SK-N-SH (cell line): ENCODE data around the gene PTPN13. TPM values are rescaled to one million over a fixed set of nuclear protein-coding genes. Genes with fewer than 3 reads are reported as not detected.

ENCODE experiments used
- CTCF ChIA-PET: fragments of 300-600, 350-600 bp; formaldehyde crosslinking; extraction: SDS; loops from one replicate; lab custom pipeline; 2021; lab: Yijun Ruan, JAX
- POLR2A ChIA-PET: fragments of 350-600 bp; sonication (Branson Sonifier 250); formaldehyde crosslinking; extraction: SDS; loops from one replicate; lab custom pipeline; 2020; ENCODE audit warnings: antibody characterized with exemption, inconsistent platforms; lab: Yijun Ruan, JAX
- DNase-seq: peaks from one replicate; pipeline ENCODE4 v3.0.0; 2012
- H2AFZ ChIP-seq: fragments of 200-600 bp; sonication (generic); 2 replicates; pipeline ENCODE4 v1.8.1; 2016; ENCODE audit warnings: antibody characterized with exemption, mild to moderate bottlenecking, low read depth
- H3F3A ChIP-seq: fragments of 200-600 bp; sonication (generic); replicated peaks from 2 replicates; pipeline ENCODE3; 2016; ENCODE audit warnings: antibody characterized with exemption, mild to moderate bottlenecking; ENCODE audit not compliant: insufficient read depth
- H3K27ac ChIP-seq, 2 experiments: fragments of 200-500 bp in 1 of 2; fragments of 200-600 bp in 1 of 2; sonication (Bioruptor generic) in 1 of 2; sonication (generic), shearing (Covaris generic) in 1 of 2; 2 replicates each; pipeline versions ENCODE4 v1.5.1 to v1.6.1; 2014 to 2016; ENCODE audit warnings: low read depth in 2 of 2, inconsistent platforms in 1 of 2, low read length in 1 of 2, mild to moderate bottlenecking in 1 of 2, mixed read lengths in 1 of 2
- H3K27me3 ChIP-seq: fragments of 200-600 bp; sonication (generic), shearing (Covaris generic); 2 replicates; pipeline ENCODE4 v1.6.1; 2016; ENCODE audit warnings: mixed run types; ENCODE audit not compliant: insufficient read depth
- H3K36me3 ChIP-seq, 2 experiments: fragments of 200-500 bp in 1 of 2; fragments of 200-600 bp in 1 of 2; sonication (Bioruptor generic) in 1 of 2; sonication (generic) in 1 of 2; replicated peaks in 1 of 2; 2 replicates each; pipeline versions ENCODE3 to v1.5.1; 2014 to 2016; ENCODE audit warnings: low read length in 1 of 2, mild to moderate bottlenecking in 1 of 2; ENCODE audit not compliant: insufficient read depth in 2 of 2, control insufficient read depth in 1 of 2
- H3K4me1 ChIP-seq, 2 experiments: fragments of 200-500 bp in 1 of 2; fragments of 200-600 bp in 1 of 2; sonication (Bioruptor generic) in 1 of 2; sonication (generic), shearing (Covaris generic) in 1 of 2; 2 replicates each; pipeline versions ENCODE4 v1.5.1 to v1.6.1; 2014 to 2016; ENCODE audit warnings: low read depth in 1 of 2, low read length in 1 of 2, mixed run types in 1 of 2; ENCODE audit not compliant: insufficient read depth in 2 of 2, control insufficient read depth in 1 of 2
- H3K4me2 ChIP-seq: fragments of 200-600 bp; sonication (generic), shearing (Covaris generic); 2 replicates; pipeline ENCODE4 v1.6.1; 2017; ENCODE audit warnings: mixed run types
- H3K4me3 ChIP-seq, 2 experiments: fragments of 200-500 bp in 1 of 2; fragments of 200-600 bp in 1 of 2; sonication (Bioruptor generic) in 1 of 2; sonication (generic), shearing (Covaris generic) in 1 of 2; 2 replicates each; pipeline versions ENCODE4 v1.5.1 to v1.8.1; 2014 to 2016; ENCODE audit warnings: low read depth in 2 of 2, inconsistent platforms in 1 of 2, low read length in 1 of 2, mild to moderate bottlenecking in 1 of 2, mixed read lengths in 1 of 2, moderate library complexity in 1 of 2
- H3K79me2 ChIP-seq: fragments of 200-600 bp; sonication (generic); 2 replicates; pipeline ENCODE4 v1.8.1; 2017; ENCODE audit warnings: mild to moderate bottlenecking; ENCODE audit not compliant: insufficient read depth
- H3K9ac ChIP-seq: fragments of 200-600 bp; sonication (generic); 2 replicates; pipeline ENCODE4 v1.6.1; 2017; ENCODE audit warnings: mixed run types
- H3K9me2 ChIP-seq: fragments of 200-600 bp; sonication (generic); 2 replicates; pipeline ENCODE4 v1.6.1; 2017; ENCODE audit warnings: mixed run types
- H3K9me3 ChIP-seq: fragments of 200-600 bp; sonication (generic); 2 replicates; pipeline ENCODE4 v1.6.1; 2017; ENCODE audit warnings: mixed run types, mild to moderate bottlenecking, moderate library complexity
- H4K20me1 ChIP-seq: fragments of 200-600 bp; sonication (generic); 2 replicates; pipeline ENCODE4 v1.6.1; 2017; ENCODE audit warnings: mild to moderate bottlenecking, mixed run types; ENCODE audit not compliant: insufficient read depth
- CHD2 ChIP-seq: fragments of 150-350 bp; IDR thresholded peaks from 2 replicates; pipeline ENCODE4 v1.6.1; 2018; ENCODE audit warnings: low read length; ENCODE audit not compliant: partially characterized antibody
- EP300 ChIP-seq, 2 experiments: IDR thresholded peaks; 2 replicates each; pipeline versions ENCODE4 v1.4.0 to v1.6.1; 2012; ENCODE audit warnings: borderline replicate concordance in 1 of 2, low read depth in 1 of 2, low read length in 1 of 2
- EZH2phosphoT487 ChIP-seq: fragments of 200-600 bp; sonication (generic); IDR thresholded peaks from 2 replicates; pipeline ENCODE4 v1.6.1; 2017; ENCODE audit warnings: low read depth, mixed run types, mild to moderate bottlenecking, antibody characterized with exemption, moderate library complexity, borderline replicate concordance
- FOXM1 ChIP-seq: IDR thresholded peaks from 2 replicates; pipeline ENCODE4 v1.4.0; 2012; ENCODE audit warnings: low read depth, mild to moderate bottlenecking
- GATA2 ChIP-seq: sonication (generic); formaldehyde crosslinking; IDR thresholded peaks from 2 replicates; pipeline ENCODE4 v1.5.0; 2020; ENCODE audit warnings: mild to moderate bottlenecking, missing genetic modification reagents
- JUND ChIP-seq: IDR thresholded peaks from 2 replicates; pipeline ENCODE4 v1.4.0; 2012
- MAX ChIP-seq: IDR thresholded peaks from 2 replicates; pipeline ENCODE4 v1.4.0; 2012; ENCODE audit warnings: low read depth
- MEF2A ChIP-seq: IDR thresholded peaks from 2 replicates; pipeline ENCODE4 v1.4.0; 2012; ENCODE audit warnings: low read depth, borderline replicate concordance
- NFIC ChIP-seq: IDR thresholded peaks from 2 replicates; pipeline ENCODE4 v1.4.0; 2012; ENCODE audit warnings: borderline replicate concordance
- NRF1 ChIP-seq: IDR thresholded peaks from 2 replicates; pipeline ENCODE4 v1.6.1; 2012; ENCODE audit warnings: low read depth, mild to moderate bottlenecking, low read length
- PBX3 ChIP-seq: IDR thresholded peaks from 2 replicates; pipeline ENCODE4; 2012
- RAD21 ChIP-seq: IDR thresholded peaks from 2 replicates; pipeline ENCODE4 v1.6.1; 2012; ENCODE audit warnings: mild to moderate bottlenecking, low read length
- RCOR1 ChIP-seq: fragments of 150-350 bp; IDR thresholded peaks from 2 replicates; pipeline ENCODE4 v1.6.1; 2017; ENCODE audit warnings: antibody characterized with exemption, low read length
- RFX5 ChIP-seq: IDR thresholded peaks from 2 replicates; pipeline ENCODE4 v1.6.1; 2012; ENCODE audit warnings: mild to moderate bottlenecking, improper control_type of control experiment, low read length
- SIN3A ChIP-seq: IDR thresholded peaks from 2 replicates; pipeline ENCODE4 v1.6.1; 2012; ENCODE audit warnings: low read depth, mild to moderate bottlenecking, low read length, moderate library complexity, borderline replicate concordance
- SMC3 ChIP-seq: IDR thresholded peaks from 2 replicates; pipeline ENCODE4 v1.6.1; 2012; ENCODE audit warnings: low read depth, low read length, improper control_type of control experiment
- TAF1 ChIP-seq: IDR thresholded peaks from 2 replicates; pipeline ENCODE4 v1.6.1; 2012; ENCODE audit warnings: low read depth, mild to moderate bottlenecking, low read length, moderate library complexity, borderline replicate concordance
- TCF12 ChIP-seq: IDR thresholded peaks from 2 replicates; pipeline ENCODE4 v1.4.0; 2012
- USF1 ChIP-seq: IDR thresholded peaks from 2 replicates; pipeline ENCODE4 v1.4.0; 2012; ENCODE audit warnings: low read depth, borderline replicate concordance
- USF2 ChIP-seq: fragments of 150-350 bp; IDR thresholded peaks from 2 replicates; pipeline ENCODE4 v1.6.1; 2017; ENCODE audit warnings: antibody characterized with exemption, low read length, low read depth, borderline replicate concordance
- WGBS: methylation state at CpG from one replicate; pipeline ENCODE4 v1.1.6; 2017; ENCODE audit warnings: low lambda C conversion rate; 5-methylcytosine and 5-hydroxymethylcytosine counted together
- polyA plus RNA-seq, 3 experiments: library from polyadenylated mRNA; depleted of rRNA; stranded (reverse); fragments of >200 nt; gene quantifications; 2 replicates each; pipeline ENCODE4 v1.2.3, GENCODE V29; 2012

Gene PTPN13
- polyA plus RNA-seq, 1 of the 3 experiments (the other 2 are of a cell fraction) = 5.5 TPM

- Histone ChIP-seq H3K27me3 (no peaks in the 10 kb centered on the region), H3F3A (no peaks in the 10 kb centered on the region), H3K4me2 (no peak overlapping the region), H3K27ac (no peak overlapping the region), H3K9me3 (no peaks in the 10 kb centered on the region), H3K4me3 (no peak overlapping the region), H3K79me2 (peaks cover 4% of the 10 kb centered on the region; the same call in 1 of the 2 replicates), H2AFZ (no peak overlapping the region), H3K4me1 (no peaks in the 10 kb centered on the region; a peak in 1 of 4 replicates), H3K36me3 (no peaks in the 10 kb centered on the region), H3K9ac (no peak overlapping the region), H3K9me2 (no peaks in the 10 kb centered on the region), H4K20me1 (no peaks in the 10 kb centered on the region)
- POLR2A ChIA-PET = no interaction called here
- TF ChIP-seq PBX3 = no peak
- TF ChIP-seq RFX5 = no peak
- TF ChIP-seq MAX = no peak
- TF ChIP-seq JUND = no peak
- no peak for TF ChIP-seq USF1
- TF ChIP-seq USF2 = no peak
- TF ChIP-seq RCOR1 = no peak
- TF ChIP-seq RAD21 = no peak
- TF ChIP-seq SMC3 = no peak
- no peak for TF ChIP-seq TCF12
- TF ChIP-seq EP300 (IDR thresholded peaks at IDR 0.05; ENCODE audit: borderline replicate concordance in 1 of 2, low read depth in 1 of 2, low read length in 1 of 2) = no peak
- CTCF ChIA-PET = no interaction called here
- no peak for DNase-seq
Observed at GRCh38 chr4:86661006-86661405, 66.9 kb downstream of the PTPN13 start.

GRCh38 chr4:86661418-86661817, 67.3 kb downstream of the PTPN13 start:
- no peak for TF ChIP-seq MEF2A
- TF ChIP-seq GATA2 (CRISPR knock-in tag) = no peak
- no peak for TF ChIP-seq SIN3A
- no peak for TF ChIP-seq PBX3
- no peak for TF ChIP-seq NFIC
- TF ChIP-seq FOXM1 = no peak
- no peak for TF ChIP-seq USF1
- TF ChIP-seq NRF1 = no peak
- no peak for TF ChIP-seq JUND
- no peak for TF ChIP-seq EZH2phosphoT487
- no peak for TF ChIP-seq CHD2
- no peak for TF ChIP-seq TAF1
- H3K9me2 ChIP-seq = no peaks in the 10 kb centered on the region
- no peaks in the 10 kb centered on the region for H3K36me3 ChIP-seq
- 91% methylated on average over 1 of the region's 1 CpG for WGBS
- H4K20me1 ChIP-seq = no peaks in the 10 kb centered on the region
- H3K27ac ChIP-seq = no peak overlapping the region
- no peaks in the 10 kb centered on the region for H3K27me3 ChIP-seq
- POLR2A ChIA-PET = no interaction called here
- DNase-seq = no peak
- H3K4me3 ChIP-seq = no peak overlapping the region
- no peaks in the 10 kb centered on the region for H3F3A ChIP-seq
- CTCF ChIA-PET = no interaction called here
- H3K9me3 ChIP-seq = no peaks in the 10 kb centered on the region
- H3K4me1 ChIP-seq = no peaks in the 10 kb centered on the region; a peak in 1 of 4 replicates
- peaks cover 4% of the 10 kb centered on the region; the same call in 1 of the 2 replicates for H3K79me2 ChIP-seq
- H2AFZ ChIP-seq = no peak overlapping the region
- H3K4me2 ChIP-seq = no peak overlapping the region
- H3K9ac ChIP-seq = no peak overlapping the region
